NCI-H345 treated with DMSO at 0.1 percent for 48 hours (cell line): ENCODE results near the gene NCLN.
"Not testable (repeated sequence)": the region's sequence is repeated elsewhere in the genome, so short reads cannot be mapped to it uniquely, and the experiment has no call there.

Experiments used
- DNase-seq: peaks from one replicate; lab custom pipeline; 2025; ENCODE audit not compliant: unreplicated experiment; lab: John Stamatoyannopoulos, UW

The NCLN gene

GRCh38 chr19:3154957-3155736 is 30.6 kb upstream of the NCLN start:
- no peak for DNase-seq

- no peak for DNase-seq
Measured at GRCh38 chr19:3157096-3157845, 28.5 kb upstream of the NCLN start.

GRCh38 chr19:3159565-3159964 is 26.2 kb upstream of the NCLN start:
- DNase-seq = no peak

GRCh38 chr19:3160219-3160618 is 25.5 kb upstream of the NCLN start:
- no peak for DNase-seq

GRCh38 chr19:3161453-3161852 is 24.3 kb upstream of the NCLN start:
- no peak for DNase-seq

GRCh38 chr19:3162418-3163229 is 23.1 kb upstream of the NCLN start:
- no peak for DNase-seq

- DNase-seq = peak; percentile 45
Measured at GRCh38 chr19:3163230-3163886, 22.4 kb upstream of the NCLN start.

GRCh38 chr19:3163943-3164342 is 21.8 kb upstream of the NCLN start:
- DNase-seq = no peak

- no peak for DNase-seq
Measured at GRCh38 chr19:3167533-3168272, 18.0 kb upstream of the NCLN start.

- DNase-seq = no peak
Measured at GRCh38 chr19:3171894-3172672, 13.6 kb upstream of the NCLN start.

- not testable (repeated sequence) for DNase-seq
Measured at GRCh38 chr19:3172673-3173000, 13.1 kb upstream of the NCLN start.

GRCh38 chr19:3175781-3176714 is 9.7 kb upstream of the NCLN start:
- no peak for DNase-seq

GRCh38 chr19:3176715-3177501 is 8.8 kb upstream of the NCLN start:
- no peak for DNase-seq

GRCh38 chr19:3178377-3178972 is 7.3 kb upstream of the NCLN start, which contains the start of gene S1PR4:
Gene S1PR4, plus strand, starts transcription at chr19:3178769. Its CDS starts 24 bp downstream, at chr19:3178793.
- DNase-seq = no peak

GRCh38 chr19:3178973-3179738 is 6.6 kb upstream of the NCLN start:
- no peak for DNase-seq

- DNase-seq = no peak
Measured at GRCh38 chr19:3179739-3180293, 5.9 kb upstream of the NCLN start.
